Heart left ventricle (tissue), 13 donors: ENCODE data around the gene PPP3R2.

Source experiments
- POLR2A ChIP-seq, 2 donors: fragments of 450-650 bp; IDR thresholded peaks; one replicate each; pipeline ENCODE4 v1.6.1; 2017; ENCODE audit warnings: antibody characterized with exemption in 2 of 2, mild to moderate bottlenecking in 2 of 2, moderate library complexity in 2 of 2
- TF ChIP-seq, protein P1 (sequence below), 12 donors: fragments of 200-600 bp; sonication (generic) in 4 of 12; IDR thresholded peaks; one replicate each; pipeline versions ENCODE4 v1.5.0 to v1.8.0; 2018 to 2022; ENCODE audit warnings: antibody characterized with exemption in 12 of 12, mild to moderate bottlenecking in 5 of 12
- donor health status: ischemic (EF 13 %, LVEDD 7.1; RV severe dilation, severe dysfunction).
- donor health status: DM: no; HTN: yes; CAD: no.
- donor health status: DM: no; HTN: no; CAD: no.
- donor health status: ischemic (EF 25% LVEDD 6.9; RV normal size, moderate dysfunction).
- donor health status: ischemic (EF 25% LVEDD 5.7; RV mildly dilated, moderate dysfunction).
- donor health status: ischemic (EF 35%, LVEDD 5.7; RV mildly dilated, moderate dysfunction).
- donor health status: nonischemic (EF 11% LVEDD 7.7; RV severe dilation, severe dysfunction).
- donor health status: DM: yes; HTN: yes; CAD: no.
- donor health status: PGD.
- donor health status: ischemic (EF 29% LVEDD 5.4; RV normal size, mild dysfunction).
- donor health status: nonischemic (EF 23%, LVEDD 6.1; RV moderate dilation, normal function).

DNA sequence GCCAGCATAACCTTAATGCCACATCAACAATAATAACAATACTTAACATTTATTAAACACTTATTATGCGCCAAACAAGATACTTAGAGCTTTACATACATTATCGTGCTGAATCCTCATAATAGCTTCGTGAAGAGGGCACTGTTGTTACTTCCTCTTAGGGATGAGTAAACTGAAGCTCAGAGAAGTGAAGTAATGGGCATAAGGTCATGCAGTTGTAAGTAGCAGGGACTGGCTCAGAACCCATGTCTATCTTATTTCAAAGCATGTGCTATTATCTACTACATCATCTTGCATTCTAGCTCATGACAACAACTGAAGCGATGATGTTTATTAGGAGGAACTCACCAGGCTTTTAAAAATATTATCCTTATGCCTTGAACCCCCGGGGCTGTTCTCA is 34.9 kb upstream of the PPP3R2 start:
- TF ChIP-seq, protein P1, sequence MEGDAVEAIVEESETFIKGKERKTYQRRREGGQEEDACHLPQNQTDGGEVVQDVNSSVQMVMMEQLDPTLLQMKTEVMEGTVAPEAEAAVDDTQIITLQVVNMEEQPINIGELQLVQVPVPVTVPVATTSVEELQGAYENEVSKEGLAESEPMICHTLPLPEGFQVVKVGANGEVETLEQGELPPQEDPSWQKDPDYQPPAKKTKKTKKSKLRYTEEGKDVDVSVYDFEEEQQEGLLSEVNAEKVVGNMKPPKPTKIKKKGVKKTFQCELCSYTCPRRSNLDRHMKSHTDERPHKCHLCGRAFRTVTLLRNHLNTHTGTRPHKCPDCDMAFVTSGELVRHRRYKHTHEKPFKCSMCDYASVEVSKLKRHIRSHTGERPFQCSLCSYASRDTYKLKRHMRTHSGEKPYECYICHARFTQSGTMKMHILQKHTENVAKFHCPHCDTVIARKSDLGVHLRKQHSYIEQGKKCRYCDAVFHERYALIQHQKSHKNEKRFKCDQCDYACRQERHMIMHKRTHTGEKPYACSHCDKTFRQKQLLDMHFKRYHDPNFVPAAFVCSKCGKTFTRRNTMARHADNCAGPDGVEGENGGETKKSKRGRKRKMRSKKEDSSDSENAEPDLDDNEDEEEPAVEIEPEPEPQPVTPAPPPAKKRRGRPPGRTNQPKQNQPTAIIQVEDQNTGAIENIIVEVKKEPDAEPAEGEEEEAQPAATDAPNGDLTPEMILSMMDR (IDR thresholded peaks at IDR 0.05) = no peak
- TF ChIP-seq POLR2A (IDR thresholded peaks at IDR 0.05) = no peak
